Measurements from ENCODE around the gene VSX1.

Gene VSX1

DNA sequence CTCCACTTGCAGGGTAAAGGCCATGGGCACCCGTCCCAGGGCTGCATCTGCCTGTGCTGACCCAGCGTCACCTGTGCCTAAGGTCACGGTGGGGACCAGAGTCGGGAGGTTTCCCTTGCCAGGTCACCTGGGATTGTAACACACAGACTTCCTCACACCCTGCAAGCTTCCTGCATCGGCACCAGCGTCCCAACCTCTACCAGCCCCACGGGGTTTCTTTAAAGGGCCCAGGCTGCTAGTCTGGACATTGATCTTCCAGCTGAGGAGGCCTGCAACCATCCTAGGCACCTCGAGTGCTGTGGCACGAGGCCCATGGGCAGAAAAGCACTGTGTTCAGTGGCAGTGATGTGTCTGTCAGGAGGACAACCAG, 36.6 kb downstream of the VSX1 start:
- H3K4me3 ChIP-seq (ENCODE audit: control insufficient read depth, low read depth, low read length), result no peak overlapping the region
- no peak for TF ChIP-seq CTCF (IDR thresholded peaks at IDR 0.05; ENCODE audit: control insufficient read depth, insufficient read depth, low read depth, low read length, missing control alignments)
- DNase-seq (ENCODE audit: low read depth), result no peak

- H3K4me3 ChIP-seq (ENCODE audit: control insufficient read depth, low read depth, low read length), result no peak overlapping the region
- TF ChIP-seq CTCF (IDR thresholded peaks at IDR 0.05; ENCODE audit: control insufficient read depth, insufficient read depth, low read depth, low read length, missing control alignments), result no peak
- DNase-seq (ENCODE audit: low read depth), result no peak
Measured at GRCh38 chr20:25044660-25045342, 37.1 kb downstream of the VSX1 start.

- no peak for TF ChIP-seq CTCF (IDR thresholded peaks at IDR 0.05; ENCODE audit: control insufficient read depth, insufficient read depth, low read depth, low read length, missing control alignments)
- no peak overlapping the region for H3K4me3 ChIP-seq (ENCODE audit: control insufficient read depth, low read depth, low read length)
- DNase-seq (ENCODE audit: low read depth), result no peak
Measured at GRCh38 chr20:25044261-25044560, 37.7 kb downstream of the VSX1 start.

GRCh38 chr20:25043499-25044260, 38.3 kb downstream of the VSX1 start:
- no peak for DNase-seq (ENCODE audit: low read depth)
- no peak for TF ChIP-seq CTCF (IDR thresholded peaks at IDR 0.05; ENCODE audit: control insufficient read depth, insufficient read depth, low read depth, low read length, missing control alignments)
- no peak overlapping the region for H3K4me3 ChIP-seq (ENCODE audit: control insufficient read depth, low read depth, low read length)

- no peak for DNase-seq (ENCODE audit: low read depth)
- TF ChIP-seq CTCF (IDR thresholded peaks at IDR 0.05; ENCODE audit: control insufficient read depth, insufficient read depth, low read depth, low read length, missing control alignments), result no peak
- H3K4me3 ChIP-seq (ENCODE audit: control insufficient read depth, low read depth, low read length), result no peak overlapping the region
Measured at GRCh38 chr20:25042531-25043498, 39.1 kb downstream of the VSX1 start.

DNA sequence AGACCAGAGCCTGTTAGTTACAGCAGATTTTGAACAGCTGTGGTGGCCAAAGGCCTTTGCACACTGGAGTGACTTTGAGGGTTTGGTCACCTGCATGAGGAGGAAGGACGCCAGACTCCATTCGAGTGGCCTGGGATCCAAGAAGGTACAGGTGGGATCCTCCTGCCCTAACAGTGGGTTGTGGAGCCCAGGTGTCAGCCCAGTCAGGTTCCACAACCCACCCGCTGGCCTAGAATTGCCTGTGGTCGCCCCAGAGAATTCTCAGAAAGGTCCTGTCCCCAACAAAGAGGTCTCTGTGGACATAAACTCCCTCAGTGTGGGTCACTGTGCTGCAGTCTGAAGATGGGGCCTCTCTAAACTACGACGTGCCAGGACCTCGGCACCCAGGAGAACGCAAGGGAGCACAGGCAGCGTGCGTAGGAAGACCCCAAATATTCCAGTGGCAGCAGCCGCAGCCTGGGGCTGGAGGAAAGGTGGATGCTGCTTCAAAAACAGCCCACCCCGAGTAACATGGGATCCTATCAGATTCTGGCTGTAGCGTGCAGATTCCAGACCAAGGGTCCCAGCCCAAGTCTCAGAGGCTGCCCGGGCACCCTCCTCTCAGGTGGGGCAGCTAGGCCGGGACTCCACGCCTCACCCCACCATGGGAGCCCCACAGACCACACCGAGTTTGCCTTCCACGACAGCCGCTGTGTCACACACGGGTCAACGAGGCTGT, 40.0 kb downstream of the VSX1 start:
- DNase-seq (ENCODE audit: low read depth), result no peak
- no peak overlapping the region for H3K4me3 ChIP-seq (ENCODE audit: control insufficient read depth, low read depth, low read length)
- no peak for TF ChIP-seq CTCF (IDR thresholded peaks at IDR 0.05; ENCODE audit: control insufficient read depth, insufficient read depth, low read depth, low read length, missing control alignments)
